Stomach (tissue), 4 donors: ENCODE results near the gene VIPR2.

ENCODE experiments used
- CTCF ChIP-seq, 7 experiments: fragments of 450-650 bp in 4 of 7; fragments of 200-600 bp in 3 of 7; sonication (generic) in 3 of 7; IDR thresholded peaks; one replicate each; pipeline ENCODE4 v1.5.1; 2016 to 2019; ENCODE audit warnings: antibody characterized with exemption in 7 of 7, control low read depth in 2 of 7, mild to moderate bottlenecking in 1 of 7
- POLR2A ChIP-seq, 4 donors: fragments of 450-650 bp; IDR thresholded peaks; one replicate each; pipeline ENCODE4 v1.6.1; 2016; ENCODE audit warnings: antibody characterized with exemption in 4 of 4, control low read depth in 2 of 4, mild to moderate bottlenecking in 1 of 4, moderate library complexity in 1 of 4

DNA sequence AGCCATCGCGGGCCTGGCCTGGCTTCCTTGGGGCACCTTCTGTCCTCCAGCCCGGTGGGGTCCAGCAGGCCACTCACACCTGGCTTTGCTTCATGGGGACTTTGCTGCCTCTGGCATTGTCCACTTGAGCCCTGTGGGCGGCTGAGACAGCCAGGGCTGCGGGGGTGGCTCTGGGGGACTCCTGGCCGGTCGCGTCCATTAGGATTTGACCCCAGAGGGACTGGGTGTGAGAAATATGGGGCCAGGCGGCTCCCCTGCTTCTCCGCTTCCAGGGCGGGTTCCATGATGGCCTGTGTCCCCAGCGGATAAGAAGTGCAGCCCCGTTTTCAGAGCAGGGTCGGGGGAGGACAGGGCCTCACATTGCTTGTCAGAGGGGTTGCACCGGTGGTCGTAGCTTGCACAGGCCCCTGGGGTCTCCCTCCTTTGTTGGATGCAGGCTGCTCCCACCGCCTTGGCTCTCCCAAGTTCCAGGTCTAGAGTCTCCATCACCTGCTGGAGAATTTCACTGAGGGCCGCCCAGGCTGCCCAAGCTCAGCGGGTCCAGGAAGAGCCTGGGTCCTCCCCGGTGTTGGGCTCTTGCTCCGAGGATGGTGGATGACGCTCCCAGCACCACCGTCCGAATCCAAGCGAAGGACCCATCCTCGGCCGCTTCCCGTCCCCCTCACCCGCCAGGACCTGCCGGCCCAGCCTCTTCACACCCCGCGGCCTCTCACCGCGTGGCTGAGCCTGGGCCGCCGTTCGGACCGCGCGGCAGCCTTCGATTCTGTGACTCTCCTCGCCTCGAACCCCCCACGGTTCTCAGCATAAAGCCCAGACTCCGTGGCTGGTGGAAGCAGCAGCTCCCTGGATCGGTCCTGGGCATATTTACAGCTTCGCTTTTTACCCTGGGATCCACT is 148.2 kb downstream of the VIPR2 start:
- TF ChIP-seq CTCF (IDR thresholded peaks at IDR 0.05) (no peak), POLR2A (IDR thresholded peaks at IDR 0.05) (no peak)
